Thyroid gland (tissue), 4 donors: ENCODE data around the gene NUDT7. TPM values are rescaled to one million over a fixed set of nuclear protein-coding genes. Genes with fewer than 3 reads are reported as not detected.
A peak's percentile ranks its signal among the peaks of the same experiment; 100 is the strongest.

Source experiments
- DNase-seq, 2 donors: peaks; one replicate each; pipeline ENCODE4 v3.0.0-alpha.2; 2019
- H3K27ac ChIP-seq, 3 donors: fragments of 200-600 bp; sonication (generic); 1 replicate in 2 of 3; 2 replicates in 1 of 3; pipeline ENCODE4 v1.5.1; 2016 to 2019; ENCODE audit warnings: mild to moderate bottlenecking in 1 of 3, moderate library complexity in 1 of 3
- H3K27me3 ChIP-seq: fragments of 200-600 bp; sonication (generic); one replicate; pipeline ENCODE4 v1.5.1; 2019
- H3K36me3 ChIP-seq, 2 donors: fragments of 200-600 bp; sonication (generic); one replicate each; pipeline ENCODE4 v1.5.1; 2016 to 2019
- H3K4me1 ChIP-seq, 2 donors: fragments of 200-600 bp; sonication (generic); one replicate each; pipeline ENCODE4 v1.5.1; 2017 to 2019
- H3K4me3 ChIP-seq, 3 donors: fragments of 200-600 bp; sonication (generic); replicated peaks in 1 of 3; 1 replicate in 2 of 3; 2 replicates in 1 of 3; pipeline ENCODE4 v1.5.1; 2016; ENCODE audit warnings: mild to moderate bottlenecking in 1 of 3
- H3K9me3 ChIP-seq: fragments of 200-600 bp; sonication (generic); one replicate; pipeline ENCODE4 v1.5.1; 2017
- POLR2A ChIP-seq, 2 donors: fragments of 450-650 bp; IDR thresholded peaks; one replicate each; pipeline ENCODE4 v1.6.1; 2017; ENCODE audit warnings: antibody characterized with exemption in 2 of 2, mild to moderate bottlenecking in 2 of 2, moderate library complexity in 1 of 2
- WGBS, 2 donors: methylation state at CpG; one replicate each; pipeline ENCODE4 v1.1.5; 2017; 5-methylcytosine and 5-hydroxymethylcytosine counted together
- intact Hi-C: fragments of 100-400 bp; cut with DNase I; formaldehyde crosslinking; loops from one replicate; pipeline ENCODE4 v1.15.1; 2023
- total RNA-seq, 4 donors: library from RNA; depleted of rRNA; stranded (reverse); fragments of >200 nt; gene quantifications; one replicate each; pipeline ENCODE4 v1.2.3, GENCODE V29; 2016
- TF ChIP-seq, protein P1 (sequence below), 6 experiments: fragments of 200-600 bp in 3 of 6; fragments of 450-650 bp in 3 of 6; sonication (generic) in 3 of 6; IDR thresholded peaks; one replicate each; pipeline ENCODE4 v1.5.1; 2016 to 2019; ENCODE audit warnings: antibody characterized with exemption in 6 of 6, mild to moderate bottlenecking in 2 of 6, inconsistent platforms in 1 of 6, moderate library complexity in 1 of 6

Gene NUDT7
- 10 to 100 TPM; 13.4 to 27.2 (median 19.4) TPM for total RNA-seq

- Histone ChIP-seq H3K4me3 (peak within 1 kb of the TSS; percentile 17 to 85 (median 50)), H3K36me3 (no peaks in the 10 kb centered on the region), H3K4me1 (peaks cover 6 to 10% of the 10 kb centered on the region in 2 donors), H3K27me3 (no peaks in the 10 kb centered on the region), H3K27ac (peak within 1 kb of the TSS; percentile 66 to 88 (median 81)), H3K9me3 (no peaks in the 10 kb centered on the region)
- intact Hi-C loops: loop anchor here (10.0 kb wide), 1 partner anchor 62 kb away; the partner anchor contains the start of gene VAT1L
- DNase-seq: peak; percentile 99
- 0 to 3% methylated on average over 29 to 30 of the region's 55 CpGs for WGBS, 2 donors
- TF ChIP-seq POLR2A (IDR thresholded peaks at IDR 0.05): peak; percentile 45 to 92
- TF ChIP-seq, protein P1, sequence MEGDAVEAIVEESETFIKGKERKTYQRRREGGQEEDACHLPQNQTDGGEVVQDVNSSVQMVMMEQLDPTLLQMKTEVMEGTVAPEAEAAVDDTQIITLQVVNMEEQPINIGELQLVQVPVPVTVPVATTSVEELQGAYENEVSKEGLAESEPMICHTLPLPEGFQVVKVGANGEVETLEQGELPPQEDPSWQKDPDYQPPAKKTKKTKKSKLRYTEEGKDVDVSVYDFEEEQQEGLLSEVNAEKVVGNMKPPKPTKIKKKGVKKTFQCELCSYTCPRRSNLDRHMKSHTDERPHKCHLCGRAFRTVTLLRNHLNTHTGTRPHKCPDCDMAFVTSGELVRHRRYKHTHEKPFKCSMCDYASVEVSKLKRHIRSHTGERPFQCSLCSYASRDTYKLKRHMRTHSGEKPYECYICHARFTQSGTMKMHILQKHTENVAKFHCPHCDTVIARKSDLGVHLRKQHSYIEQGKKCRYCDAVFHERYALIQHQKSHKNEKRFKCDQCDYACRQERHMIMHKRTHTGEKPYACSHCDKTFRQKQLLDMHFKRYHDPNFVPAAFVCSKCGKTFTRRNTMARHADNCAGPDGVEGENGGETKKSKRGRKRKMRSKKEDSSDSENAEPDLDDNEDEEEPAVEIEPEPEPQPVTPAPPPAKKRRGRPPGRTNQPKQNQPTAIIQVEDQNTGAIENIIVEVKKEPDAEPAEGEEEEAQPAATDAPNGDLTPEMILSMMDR (IDR thresholded peaks at IDR 0.05): peak in 5 of 6 experiments; percentile 11 to 44 (median 32)
Measured at GRCh38 chr16:77722309-77723107, at the start of gene NUDT7. TSS of gene NUDT7 (plus strand) at chr16:77722514. CDS start at chr16:77722583, 69 bp downstream.

DNA sequence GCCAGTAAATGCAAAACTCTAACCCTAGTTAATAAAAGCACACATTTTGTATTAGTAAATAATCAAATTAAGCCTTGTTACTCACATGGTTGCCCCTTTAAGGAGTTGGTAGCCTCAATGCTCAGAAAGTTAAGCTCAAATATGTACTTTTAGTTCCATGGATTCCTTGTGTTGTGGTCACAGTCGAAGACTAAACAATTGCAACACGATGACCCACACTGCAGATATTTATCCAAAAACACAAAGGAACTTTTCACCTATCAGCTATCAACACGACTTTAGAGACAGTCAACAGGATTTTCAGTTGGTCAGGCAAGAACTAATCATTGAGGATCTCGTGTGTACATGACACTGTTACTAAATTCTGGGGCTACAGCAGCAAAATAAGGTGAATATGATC, 47.4 kb upstream of the NUDT7 start:
- WGBS, 2 donors: 48% methylated on average over 4 of the region's 4 CpGs

GRCh38 chr16:77675464-77676324, 46.6 kb upstream of the NUDT7 start:
- H3K27ac ChIP-seq: no peak overlapping the region
- no peak overlapping the region for H3K4me3 ChIP-seq
- WGBS, 2 donors: 27 to 29% methylated on average over 15 of the region's 15 CpGs
- intact Hi-C loops: loop anchor here (5.0 to 10.0 kb wide), 2 partner anchors 297 to 329 kb away; no protein-coding TSS in a partner anchor
- peak; percentile 70 to 76 for DNase-seq
- no peaks in the 10 kb centered on the region for H3K4me1 ChIP-seq
- H3K27me3 ChIP-seq: no peaks in the 10 kb centered on the region
- H3K36me3 ChIP-seq: no peaks in the 10 kb centered on the region
- no peak for TF ChIP-seq POLR2A (IDR thresholded peaks at IDR 0.05)
- TF ChIP-seq, protein P1 (IDR thresholded peaks at IDR 0.05): peak; percentile 65 to 99 (median 92)
- H3K9me3 ChIP-seq: no peaks in the 10 kb centered on the region

More for the DNA sequence above, 47.4 kb upstream of the NUDT7 start:
- Histone ChIP-seq H3K27ac (no peak overlapping the region), H3K27me3 (no peaks in the 10 kb centered on the region), H3K36me3 (no peaks in the 10 kb centered on the region), H3K9me3 (no peaks in the 10 kb centered on the region), H3K4me1 (no peaks in the 10 kb centered on the region), H3K4me3 (no peak overlapping the region)
- intact Hi-C loops: loop anchor here (5.0 to 10.0 kb wide), 2 partner anchors 297 to 330 kb away; no protein-coding TSS in a partner anchor
- no peak for DNase-seq
- TF ChIP-seq, protein P1 (IDR thresholded peaks at IDR 0.05): no peak
- no peak for TF ChIP-seq POLR2A (IDR thresholded peaks at IDR 0.05)

- intact Hi-C loops: loop anchor here (5.0 to 10.0 kb wide), 2 partner anchors 295 to 328 kb away; no protein-coding TSS in a partner anchor
- Histone ChIP-seq H3K27ac (no peak overlapping the region), H3K36me3 (no peaks in the 10 kb centered on the region), H3K27me3 (no peaks in the 10 kb centered on the region), H3K9me3 (no peaks in the 10 kb centered on the region), H3K4me1 (no peaks in the 10 kb centered on the region), H3K4me3 (no peak overlapping the region)
- 49 to 53% methylated on average over 4 of the region's 4 CpGs for WGBS, 2 donors
- DNase-seq: no peak
- TF ChIP-seq POLR2A (IDR thresholded peaks at IDR 0.05): no peak
- TF ChIP-seq, protein P1 (IDR thresholded peaks at IDR 0.05): no peak
Measured at GRCh38 chr16:77677129-77677528, 45.2 kb upstream of the NUDT7 start.
